Measurements from ENCODE around the gene ADK.

Gene ADK

GRCh38 chr10:74691164-74691563 is 540.1 kb downstream of the ADK start:
- DNase-seq (ENCODE audit: low read depth in 2 of 2) = no peak
- no peak overlapping the region for H3K4me3 ChIP-seq (replicated peaks in 1 of 2; ENCODE audit: low read depth in 2 of 2, low read length in 2 of 2)
- TF ChIP-seq CTCF (IDR thresholded peaks at IDR 0.05; ENCODE audit: low read depth, low read length) = no peak

GRCh38 chr10:74704629-74705357 is 553.8 kb downstream of the ADK start:
- no peak for TF ChIP-seq CTCF (IDR thresholded peaks at IDR 0.05; ENCODE audit: low read depth, low read length)
- H3K4me3 ChIP-seq (replicated peaks in 1 of 2; ENCODE audit: low read depth in 2 of 2, low read length in 2 of 2) = no peak overlapping the region
- peak in 1 of 2 donors; percentile 7 for DNase-seq (ENCODE audit: low read depth in 2 of 2)

GRCh38 chr10:74705358-74705980 is 554.4 kb downstream of the ADK start:
- TF ChIP-seq CTCF (IDR thresholded peaks at IDR 0.05; ENCODE audit: low read depth, low read length) = no peak
- DNase-seq (ENCODE audit: low read depth in 2 of 2) = no peak
- H3K4me3 ChIP-seq (replicated peaks in 1 of 2; ENCODE audit: low read depth in 2 of 2, low read length in 2 of 2) = no peak overlapping the region

- no peak for DNase-seq (ENCODE audit: low read depth in 2 of 2)
- no peak for TF ChIP-seq CTCF (IDR thresholded peaks at IDR 0.05; ENCODE audit: low read depth, low read length)
- H3K4me3 ChIP-seq (replicated peaks in 1 of 2; ENCODE audit: low read depth in 2 of 2, low read length in 2 of 2) = no peak overlapping the region
Observed at GRCh38 chr10:74706966-74707365, 555.9 kb downstream of the ADK start.

- H3K4me3 ChIP-seq (replicated peaks in 1 of 2; ENCODE audit: low read depth in 2 of 2, low read length in 2 of 2) = no peak overlapping the region
- DNase-seq (ENCODE audit: low read depth in 2 of 2) = no peak
- no peak for TF ChIP-seq CTCF (IDR thresholded peaks at IDR 0.05; ENCODE audit: low read depth, low read length)
Observed at GRCh38 chr10:74708246-74708645, 557.2 kb downstream of the ADK start.

- no peak overlapping the region for H3K4me3 ChIP-seq (replicated peaks in 1 of 2; ENCODE audit: low read depth in 2 of 2, low read length in 2 of 2)
- TF ChIP-seq CTCF (IDR thresholded peaks at IDR 0.05; ENCODE audit: low read depth, low read length) = no peak
- DNase-seq (ENCODE audit: low read depth in 2 of 2) = no peak
Observed at GRCh38 chr10:74718208-74718607, 567.2 kb downstream of the ADK start.
